ENCODE results near the gene EPN2.

Gene EPN2

DNA sequence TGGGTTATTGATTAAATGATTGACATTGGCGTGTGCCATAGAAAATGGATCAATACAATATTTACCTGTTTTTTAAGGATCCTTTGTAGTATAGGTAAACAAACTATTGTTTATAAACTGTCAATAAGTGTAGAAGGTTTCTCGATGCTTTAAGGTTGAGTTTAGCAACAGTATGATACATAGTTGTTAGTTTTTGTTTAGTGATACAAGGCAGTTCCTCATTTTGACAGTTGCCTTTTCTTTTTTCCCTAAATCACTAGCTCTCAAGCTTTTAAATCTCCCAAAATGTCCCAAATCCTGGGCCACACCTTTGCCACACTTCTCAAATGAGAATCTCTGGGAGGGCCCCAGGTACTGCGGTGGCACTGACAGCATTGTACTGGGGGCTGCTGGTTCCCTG is 57.3 kb downstream of the EPN2 start:
- no peak for DNase-seq (ENCODE audit: low read depth)

DNA sequence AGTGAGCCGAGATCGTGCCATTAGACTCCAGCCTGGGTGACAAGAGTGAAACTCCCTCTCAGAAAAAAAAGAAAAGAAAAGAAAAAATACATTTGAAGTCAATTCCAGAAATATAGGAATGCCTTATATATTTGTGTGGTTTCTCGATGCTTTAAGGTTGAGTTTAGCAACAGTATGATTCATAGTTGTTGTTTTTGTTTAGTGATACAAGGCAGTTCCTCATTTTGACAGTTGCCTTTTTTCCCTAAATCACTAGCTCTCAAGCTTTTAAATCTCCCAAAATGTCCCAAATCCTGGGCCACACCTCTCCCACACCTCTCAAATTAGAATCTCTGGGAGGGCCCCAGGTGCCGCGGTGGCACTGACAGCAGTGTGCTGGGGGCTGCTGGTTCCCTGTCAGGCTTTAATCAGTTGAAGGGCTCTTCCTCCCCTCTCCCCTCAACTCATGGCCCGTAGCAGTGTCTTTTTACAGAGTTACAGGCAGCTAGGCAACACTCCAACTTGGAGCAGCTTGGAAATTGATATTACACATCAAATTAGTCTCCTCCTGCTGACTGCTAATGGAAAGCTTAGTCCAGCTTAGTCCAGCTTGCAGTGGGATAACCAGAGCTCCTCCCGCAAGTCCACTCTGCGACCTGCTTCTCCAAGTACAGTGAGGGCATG is 58.4 kb downstream of the EPN2 start:
- DNase-seq (ENCODE audit: low read depth) = no peak

- DNase-seq (ENCODE audit: low read depth) = no peak
Observed at GRCh38 chr17:19296786-19297778, 59.9 kb downstream of the EPN2 start.

GRCh38 chr17:19298569-19299213 is 61.5 kb downstream of the EPN2 start:
- DNase-seq (ENCODE audit: low read depth) = no peak

DNA sequence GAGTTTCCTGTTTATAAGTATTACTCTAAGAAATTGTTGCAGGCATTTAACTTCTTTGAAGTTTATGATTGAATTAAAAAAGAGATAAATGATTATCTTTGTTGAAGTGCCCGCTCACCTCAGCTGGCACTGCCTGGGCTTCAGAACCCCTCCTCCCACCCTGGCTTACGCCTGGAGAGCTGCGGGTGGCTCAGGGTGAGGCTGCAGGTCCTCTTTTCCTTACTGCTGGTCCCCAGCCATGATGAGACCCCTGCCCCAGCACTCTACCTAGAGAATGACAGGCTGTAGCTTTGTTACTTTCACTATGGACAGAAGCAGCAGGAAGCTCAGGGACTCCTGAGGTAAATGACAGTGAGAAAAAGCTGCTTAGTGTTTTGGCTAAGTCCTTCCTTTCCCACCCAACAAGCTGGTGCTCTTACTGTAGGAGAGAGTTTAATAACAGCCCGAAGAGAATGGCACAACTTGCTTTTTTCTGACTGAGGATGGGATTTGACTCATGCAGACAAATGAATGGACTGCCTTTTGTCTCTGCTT is 62.1 kb downstream of the EPN2 start:
- DNase-seq (ENCODE audit: low read depth) = no peak

GRCh38 chr17:19299866-19300265 is 62.7 kb downstream of the EPN2 start:
- DNase-seq (ENCODE audit: low read depth) = no peak

DNA sequence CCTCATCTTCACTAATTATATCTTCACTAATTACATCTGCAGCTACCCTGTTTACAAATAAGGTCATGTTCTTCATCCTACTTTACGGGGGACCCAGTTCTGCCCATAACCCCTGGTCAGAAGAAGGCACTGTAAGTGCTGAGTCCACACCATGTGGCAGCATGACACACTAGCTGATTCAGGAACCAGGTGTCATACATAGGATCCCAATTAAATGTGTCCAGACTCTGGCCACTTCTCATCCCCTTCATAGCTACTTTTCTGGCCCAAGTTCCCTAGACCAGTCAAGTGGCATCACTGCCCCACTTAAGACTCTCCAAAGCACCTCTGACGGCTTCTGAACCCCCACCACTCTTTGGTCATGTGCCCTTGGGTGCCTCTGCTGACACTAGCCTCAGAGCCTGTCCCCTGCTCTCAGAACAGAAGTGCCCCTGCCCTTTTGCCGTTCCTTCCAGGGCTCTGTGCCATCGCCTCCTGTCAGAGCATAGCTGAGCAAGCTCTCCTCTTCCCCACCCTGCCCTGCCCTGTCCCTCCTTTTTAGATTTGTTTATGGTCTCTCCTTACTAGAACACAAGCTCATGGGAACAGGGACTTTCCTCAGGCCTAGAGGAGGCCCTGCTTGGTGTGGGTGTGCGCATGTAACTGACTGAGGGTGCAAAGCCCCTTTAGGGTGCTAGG is 64.2 kb downstream of the EPN2 start:
- no peak for DNase-seq (ENCODE audit: low read depth)

GRCh38 chr17:19301973-19302372 is 64.8 kb downstream of the EPN2 start:
- DNase-seq (ENCODE audit: low read depth) = no peak

DNA sequence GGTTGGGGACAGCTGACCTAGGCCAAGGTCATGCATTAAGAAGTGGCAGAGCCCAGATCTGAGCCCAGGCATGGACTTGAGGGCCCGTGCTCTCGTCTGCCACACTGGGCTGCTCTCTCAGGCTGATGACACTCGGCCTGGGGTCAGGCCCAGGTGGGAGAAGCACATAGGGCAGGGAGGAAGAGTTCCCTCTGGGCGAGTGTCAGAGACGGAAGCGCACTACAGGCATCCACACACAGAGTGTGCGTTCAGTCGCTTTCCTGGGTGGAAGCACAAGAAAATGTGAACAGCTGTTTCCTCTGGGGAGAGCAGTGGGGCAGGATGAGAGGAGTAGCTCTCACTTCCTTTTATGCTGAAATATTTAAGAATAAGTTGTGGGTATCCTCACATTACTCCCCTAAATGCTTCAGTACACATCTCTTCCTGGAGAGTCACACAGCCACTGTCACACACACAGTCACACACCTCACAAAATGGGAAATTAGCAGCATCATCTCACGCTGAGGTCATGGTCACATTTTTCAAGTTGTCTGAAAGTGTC is 65.7 kb downstream of the EPN2 start:
- DNase-seq (ENCODE audit: low read depth) = no peak

GRCh38 chr17:19303367-19303776 is 66.2 kb downstream of the EPN2 start:
- no peak for DNase-seq (ENCODE audit: low read depth)

DNA sequence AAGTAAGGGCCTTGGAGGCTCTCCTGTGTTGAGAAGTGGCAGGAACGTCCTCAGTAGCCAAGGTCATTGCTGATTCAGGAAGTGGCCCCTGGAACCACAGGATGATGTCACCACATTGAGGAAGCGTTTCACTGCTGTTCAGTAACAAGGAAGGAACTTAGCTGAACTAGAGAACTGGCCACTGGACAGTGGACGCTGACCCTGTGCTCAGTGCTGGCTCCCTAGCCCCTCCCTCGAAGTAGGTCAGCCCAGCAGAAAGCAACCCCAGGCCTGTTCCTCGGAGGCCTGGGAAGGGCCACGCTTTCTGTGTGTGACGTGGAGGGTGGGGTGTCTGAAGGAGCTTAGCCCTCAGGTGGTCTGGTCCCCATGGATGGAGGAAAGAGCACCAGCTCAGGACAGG is 67.0 kb downstream of the EPN2 start:
- DNase-seq (ENCODE audit: low read depth) = no peak

GRCh38 chr17:19304751-19305150 is 67.6 kb downstream of the EPN2 start:
- DNase-seq (ENCODE audit: low read depth) = no peak

DNA sequence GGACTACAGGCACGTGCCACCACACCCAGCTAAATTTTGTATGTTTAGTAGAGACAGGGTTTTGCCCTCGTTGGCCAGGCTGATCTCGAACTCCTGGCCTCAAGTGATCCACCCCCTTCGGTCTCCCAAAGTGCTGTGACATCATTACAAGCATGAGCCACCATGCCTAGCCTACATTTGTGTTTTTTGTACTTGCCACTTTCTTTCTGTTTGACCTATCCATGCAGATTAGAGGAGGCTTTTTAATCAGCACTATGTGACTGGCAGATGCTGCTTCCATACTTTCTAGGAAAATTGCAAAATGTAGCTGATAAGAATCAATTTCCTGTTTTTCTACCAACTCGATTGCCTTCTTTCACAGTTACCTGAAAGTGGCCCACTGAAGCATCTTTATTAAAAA is 68.1 kb downstream of the EPN2 start:
- no peak for DNase-seq (ENCODE audit: low read depth)

DNA sequence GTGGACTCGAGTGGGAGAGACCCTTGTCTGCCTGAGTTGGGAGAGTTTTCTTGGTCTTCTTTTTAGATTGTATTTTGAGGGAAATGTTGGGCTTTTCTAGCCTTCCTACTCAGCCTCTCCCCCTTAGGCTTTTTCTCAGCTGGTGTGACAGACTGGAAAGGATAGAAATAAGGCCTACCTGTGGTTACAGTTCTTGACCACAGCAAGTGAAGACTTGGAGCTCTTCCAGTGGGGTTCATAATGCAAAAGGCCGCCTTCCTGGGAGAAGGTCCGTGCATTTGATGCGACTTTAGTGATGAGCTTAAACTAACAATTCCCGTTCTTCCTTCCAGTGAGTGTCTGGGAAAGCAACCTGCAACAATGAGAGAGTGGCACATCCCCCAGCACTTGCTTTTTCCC is 68.6 kb downstream of the EPN2 start:
- DNase-seq (ENCODE audit: low read depth) = no peak

DNA sequence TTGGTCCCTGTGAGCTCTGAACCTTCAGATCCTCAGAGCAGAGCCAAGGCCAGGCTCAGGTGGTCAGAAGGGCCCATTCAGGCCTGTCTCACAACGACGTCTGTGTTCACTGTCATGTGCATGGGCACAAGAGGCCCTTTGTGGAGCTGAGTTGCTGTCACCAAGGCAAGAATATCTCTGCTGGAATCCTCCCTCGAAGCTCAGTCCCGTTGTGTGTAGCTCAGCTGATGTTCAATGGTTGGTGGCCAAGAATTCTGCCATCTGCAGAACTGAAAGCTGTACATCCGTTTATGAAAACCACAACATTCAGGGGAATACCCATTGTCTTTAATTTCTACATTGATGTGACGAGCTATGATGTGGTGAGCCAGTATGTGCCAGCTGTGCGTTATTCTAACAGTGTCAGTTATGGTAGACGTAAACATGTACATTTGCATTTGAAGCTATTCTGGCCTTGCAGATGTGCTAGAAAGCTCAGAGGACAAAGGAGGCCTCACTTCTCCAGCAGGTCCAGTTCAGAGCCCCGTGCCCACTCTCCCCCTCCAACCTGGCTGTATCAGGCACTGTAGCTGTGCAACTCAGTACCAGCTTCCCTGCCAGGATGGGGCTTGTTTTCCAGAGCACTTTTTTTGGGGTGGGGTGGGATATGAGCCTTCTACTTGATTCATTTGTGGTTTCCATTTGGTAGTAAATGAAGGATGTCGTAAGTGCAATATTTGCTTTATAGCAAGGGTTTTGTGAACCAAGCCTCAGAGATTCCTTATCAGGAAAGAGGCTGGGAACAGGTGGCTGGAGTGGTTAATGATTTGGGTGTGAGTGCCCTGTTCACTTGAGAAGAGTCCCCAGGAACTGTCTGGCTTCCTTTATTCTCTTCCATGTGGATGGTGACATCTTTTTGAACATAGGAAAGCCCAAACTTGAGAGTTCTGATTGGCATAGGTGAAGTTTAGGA is 69.3 kb downstream of the EPN2 start:
- no peak for DNase-seq (ENCODE audit: low read depth)

GRCh38 chr17:19307521-19307920 is 70.4 kb downstream of the EPN2 start:
- DNase-seq (ENCODE audit: low read depth) = no peak

- no peak for DNase-seq (ENCODE audit: low read depth)
Observed at GRCh38 chr17:19308398-19308797, 71.2 kb downstream of the EPN2 start.

GRCh38 chr17:19309701-19310100 is 72.5 kb downstream of the EPN2 start:
- no peak for DNase-seq (ENCODE audit: low read depth)

DNA sequence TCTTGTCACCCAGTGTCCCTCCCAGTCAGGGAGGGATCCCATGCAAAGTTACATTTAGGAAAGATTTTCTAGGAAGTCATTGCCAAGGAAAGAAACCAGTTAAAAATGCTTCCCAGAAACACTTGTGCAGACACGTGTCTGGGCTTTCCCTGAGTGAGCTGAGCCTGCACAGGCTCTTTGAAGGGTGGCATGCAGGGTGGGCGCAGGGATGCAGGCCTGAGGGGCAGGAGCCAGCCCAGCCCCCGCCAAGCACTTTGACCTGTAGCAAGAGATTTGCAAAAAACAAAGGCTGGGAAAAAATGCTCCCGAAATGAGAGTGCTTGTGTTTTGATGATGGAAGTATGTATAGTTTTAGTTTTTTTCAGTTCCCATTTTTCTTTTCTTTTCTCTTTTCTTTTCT is 73.0 kb downstream of the EPN2 start:
- DNase-seq (ENCODE audit: low read depth) = no peak

- DNase-seq (ENCODE audit: low read depth) = no peak
Observed at GRCh38 chr17:19311016-19311415, 73.8 kb downstream of the EPN2 start.
